Measurements from ENCODE around the gene AFAP1L1.
"Not testable (repeated sequence)": the region's sequence is repeated elsewhere in the genome, so short reads cannot be mapped to it uniquely, and the experiment has no call there.

Gene AFAP1L1

DNA sequence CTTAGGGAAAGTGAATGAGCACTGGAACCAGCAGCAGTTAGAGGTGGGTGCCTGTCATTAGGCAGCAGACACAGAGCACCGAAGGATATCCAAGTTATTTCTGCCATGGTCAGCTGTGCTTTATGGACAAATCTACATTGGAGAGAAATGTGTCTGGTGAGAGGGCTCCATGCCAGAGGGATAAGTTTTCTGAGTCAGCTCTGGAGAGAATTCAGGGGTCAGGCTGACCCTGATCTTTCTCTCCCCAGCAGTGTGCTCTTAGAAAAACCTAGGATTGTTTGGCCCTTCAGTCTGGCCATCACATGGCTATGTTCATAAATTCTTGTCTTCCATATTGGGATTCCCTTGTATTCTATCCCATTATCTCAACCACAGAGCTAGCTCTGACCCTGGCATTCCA lies 116.3 kb downstream of the AFAP1L1 start:
- Histone ChIP-seq H3K4me1 (ENCODE audit: control insufficient read depth, insufficient read depth, low read length) (peaks cover 72% of the 10 kb centered on the region), H3K27me3 (ENCODE audit: control insufficient read depth, insufficient read depth, low read length) (no peaks in the 10 kb centered on the region), H3K4me3 (ENCODE audit: low read length) (peak overlapping the region; percentile 28), H3K9ac (ENCODE audit: low read length) (peak overlapping the region; percentile 39), H3K27ac (ENCODE audit: low read depth, low read length) (peak overlapping the region; percentile 99), H3K36me3 (ENCODE audit: control insufficient read depth, insufficient read depth, low read length) (no peaks in the 10 kb centered on the region)

DNA sequence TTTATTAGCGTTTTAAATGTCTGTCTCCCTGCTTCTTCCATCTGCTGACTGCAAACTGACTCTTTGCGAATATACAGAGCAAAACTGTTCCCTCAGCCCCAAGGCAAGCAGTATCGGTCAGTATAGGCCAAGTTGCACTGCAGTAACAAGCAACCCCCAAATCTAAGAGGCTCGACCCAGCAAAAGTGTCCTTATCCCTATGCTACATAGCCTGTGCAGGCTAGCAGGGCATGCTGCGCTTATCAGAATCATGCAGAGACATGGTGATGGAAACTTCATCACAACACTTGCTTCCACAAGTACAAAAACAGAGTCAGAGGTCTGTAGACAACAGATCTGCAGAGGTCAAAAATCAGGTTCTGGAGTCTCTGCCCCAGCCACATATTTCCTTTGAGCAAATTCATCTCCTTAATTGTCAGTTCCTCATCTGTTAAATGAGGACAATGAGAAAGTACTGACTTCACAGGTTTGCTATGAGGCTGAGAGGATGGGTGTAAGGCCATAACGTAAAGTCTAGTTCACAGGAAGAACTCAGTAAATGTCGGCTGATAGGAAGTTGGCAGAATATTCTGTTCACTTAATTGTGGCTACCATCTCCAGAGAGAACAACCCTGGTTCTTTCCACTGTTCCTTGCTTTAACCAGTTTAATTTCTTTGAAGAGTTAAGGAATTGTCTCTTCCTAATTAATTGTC lies 117.0 kb downstream of the AFAP1L1 start:
- no peak overlapping the region for H3K9ac ChIP-seq (ENCODE audit: low read length)
- H3K27ac ChIP-seq (ENCODE audit: low read depth, low read length) = peak overlapping the region; percentile 99
- no peaks in the 10 kb centered on the region for H3K36me3 ChIP-seq (ENCODE audit: control insufficient read depth, insufficient read depth, low read length)
- H3K27me3 ChIP-seq (ENCODE audit: control insufficient read depth, insufficient read depth, low read length) = no peaks in the 10 kb centered on the region
- no peak overlapping the region for H3K4me3 ChIP-seq (ENCODE audit: low read length)
- peaks cover 70% of the 10 kb centered on the region for H3K4me1 ChIP-seq (ENCODE audit: control insufficient read depth, insufficient read depth, low read length)

DNA sequence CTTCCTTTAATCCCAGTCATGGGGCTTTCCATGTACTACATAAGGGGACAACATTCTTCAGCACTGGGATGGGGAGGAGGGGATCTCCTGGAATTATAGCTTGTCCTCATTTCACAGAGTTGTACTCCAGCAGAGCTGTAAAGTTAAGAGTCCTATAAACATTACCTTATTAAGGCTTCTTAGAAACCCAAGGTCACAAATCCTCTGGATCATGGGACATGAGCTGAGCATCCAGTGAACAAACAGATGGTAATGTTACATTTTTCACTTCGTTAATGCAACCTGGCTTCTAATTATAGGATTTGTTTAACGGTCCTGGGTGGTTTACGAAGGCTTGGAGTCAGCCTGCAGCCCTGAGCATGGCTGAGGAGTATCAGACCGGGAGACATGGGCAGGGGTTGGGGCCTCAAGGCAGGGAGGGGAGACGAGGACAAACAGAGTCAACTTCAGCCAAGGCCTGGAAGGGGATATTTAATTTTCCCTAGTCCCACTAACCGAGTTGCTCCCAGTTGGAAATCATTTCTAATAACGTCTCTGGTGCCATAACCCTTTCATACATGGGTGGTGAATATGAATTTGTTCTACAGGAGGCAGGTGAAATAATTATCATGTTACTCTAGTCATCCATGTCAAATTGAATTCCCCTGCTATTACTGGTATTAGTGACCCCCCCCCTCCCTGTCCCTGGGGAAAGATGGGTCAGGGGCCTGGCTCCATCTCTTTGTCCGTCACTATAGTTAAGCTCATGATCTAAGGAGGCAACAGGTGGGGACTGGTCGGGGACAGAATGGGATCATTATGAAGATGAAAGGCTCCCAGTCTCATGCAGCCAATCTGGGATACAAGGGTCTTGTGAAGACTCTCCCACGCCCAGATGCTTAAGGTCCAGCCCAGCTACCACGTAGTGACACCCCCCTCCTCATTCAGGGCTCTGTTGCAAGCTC lies 118.2 kb downstream of the AFAP1L1 start:
- H3K27ac ChIP-seq (ENCODE audit: low read depth, low read length) = peak overlapping the region; percentile 99

DNA sequence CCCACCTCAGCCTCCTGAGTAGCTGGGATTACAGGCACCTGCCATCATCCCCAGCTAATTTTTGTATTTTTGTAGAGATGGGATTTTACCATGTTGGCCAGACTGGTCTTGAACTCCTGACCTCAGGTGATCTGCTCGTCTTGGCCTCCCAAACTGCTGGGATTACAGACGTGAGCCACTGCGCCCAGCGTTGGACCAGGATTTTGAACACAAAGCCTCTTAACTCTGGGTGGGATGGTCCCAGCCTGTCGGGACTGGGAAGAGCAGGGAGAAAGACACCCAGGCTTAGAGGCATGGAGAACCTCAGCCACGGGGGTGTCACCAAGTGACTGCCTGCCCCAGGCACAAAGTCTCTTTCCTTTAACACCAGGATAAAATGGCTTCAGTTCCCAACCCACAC lies 119.4 kb downstream of the AFAP1L1 start:
- H3K9ac ChIP-seq (ENCODE audit: low read length); H3K27me3 ChIP-seq (ENCODE audit: control insufficient read depth, insufficient read depth, low read length); H3K4me3 ChIP-seq (ENCODE audit: low read length); H3K36me3 ChIP-seq (ENCODE audit: control insufficient read depth, insufficient read depth, low read length): not testable (repeated sequence)
- H3K27ac ChIP-seq (ENCODE audit: low read depth, low read length) = peak overlapping the region; percentile 84
- H3K4me1 ChIP-seq (ENCODE audit: control insufficient read depth, insufficient read depth, low read length) = peaks cover 53% of the 10 kb centered on the region

More for the DNA sequence above, 118.2 kb downstream of the AFAP1L1 start:
- no peaks in the 10 kb centered on the region for H3K27me3 ChIP-seq (ENCODE audit: control insufficient read depth, insufficient read depth, low read length)
- H3K36me3 ChIP-seq (ENCODE audit: control insufficient read depth, insufficient read depth, low read length) = no peaks in the 10 kb centered on the region
- no peak overlapping the region for H3K4me3 ChIP-seq (ENCODE audit: low read length)
- no peak overlapping the region for H3K9ac ChIP-seq (ENCODE audit: low read length)
- H3K4me1 ChIP-seq (ENCODE audit: control insufficient read depth, insufficient read depth, low read length) = peaks cover 59% of the 10 kb centered on the region

Data from rectal smooth muscle tissue (tissue), 1 donor.